NT2/D1 (cell line): ENCODE measurements around the gene ZNF580.

Experiments
- DNase-seq: peaks from one replicate; pipeline ENCODE4 v3.0.0-alpha.2; 2011; ENCODE audit warnings: low read depth, low spot score
- H3K27me3 ChIP-seq: 2 replicates; pipeline ENCODE4 v1.6.0; 2011; ENCODE audit warnings: mild to moderate bottlenecking; ENCODE audit not compliant: insufficient read length, insufficient read depth
- H3K36me3 ChIP-seq: 2 replicates; pipeline ENCODE4 v1.6.1; 2011; ENCODE audit warnings: mild to moderate bottlenecking, low read length, mixed read lengths; ENCODE audit not compliant: insufficient read depth, insufficient read length
- H3K4me1 ChIP-seq: 2 replicates; pipeline ENCODE4 v1.5.1; 2011; ENCODE audit not compliant: insufficient read depth, insufficient read length
- H3K4me3 ChIP-seq: 2 replicates; pipeline ENCODE4 v1.5.1; 2011; ENCODE audit warnings: low read depth; ENCODE audit not compliant: insufficient read length
- H3K9ac ChIP-seq: 2 replicates; pipeline ENCODE4 v1.6.0; 2011; ENCODE audit warnings: low read depth; ENCODE audit not compliant: insufficient read length
- H3K9me3 ChIP-seq: 2 replicates; pipeline ENCODE4 v1.5.1; 2011; ENCODE audit warnings: mild to moderate bottlenecking, low read length; ENCODE audit not compliant: insufficient read depth
- SUZ12 ChIP-seq: IDR thresholded peaks from 2 replicates; pipeline ENCODE4 v1.6.1; 2011; ENCODE audit not compliant: insufficient read length, insufficient read depth; ENCODE audit errors: extremely low read depth
- YY1 ChIP-seq: IDR thresholded peaks from 2 replicates; pipeline ENCODE4 v1.6.1; 2011; ENCODE audit not compliant: insufficient read length, insufficient read depth
- ZNF274 ChIP-seq: IDR thresholded peaks from 2 replicates; pipeline ENCODE4 v1.6.1; 2011; ENCODE audit warnings: mild to moderate bottlenecking, low read depth, low read length

ZNF580 gene

DNA sequence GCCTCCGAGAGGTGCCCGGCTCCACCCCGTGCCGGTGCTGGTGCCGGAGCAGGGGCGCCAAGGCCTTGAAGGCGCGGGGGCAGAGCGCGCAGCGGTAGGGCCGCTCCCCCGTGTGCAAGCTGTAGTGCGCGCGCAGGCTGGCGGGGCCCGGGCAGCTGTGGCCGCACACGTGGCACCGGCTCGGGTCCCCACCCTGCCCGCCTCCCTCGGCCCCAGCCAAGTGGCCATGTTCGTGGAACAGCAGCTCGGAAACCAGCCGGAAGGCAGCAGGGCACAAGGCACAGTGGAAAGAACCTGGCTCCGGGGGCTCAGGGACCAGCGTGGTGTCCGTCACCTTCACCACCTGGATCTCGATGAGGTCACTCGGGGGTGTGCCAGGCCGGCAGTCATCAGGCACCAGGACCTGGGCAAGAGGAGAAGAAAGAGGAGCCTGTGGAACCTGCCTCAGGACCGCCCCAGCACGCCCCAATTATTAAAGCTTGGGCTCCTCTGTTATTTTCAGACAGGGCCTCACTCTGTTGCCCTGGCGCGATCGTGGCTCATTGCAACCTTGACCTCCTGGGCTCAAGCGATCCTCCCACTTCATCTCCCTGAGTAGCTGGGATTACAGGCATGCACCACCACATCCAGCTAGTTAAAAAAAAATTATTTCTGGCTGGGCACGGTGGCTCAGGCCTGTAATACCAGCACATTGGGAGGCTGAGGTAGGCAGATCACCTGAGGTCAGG, 18.4 kb upstream of the ZNF580 start:
- no peaks in the 10 kb centered on the region for H3K9me3 ChIP-seq
- H3K9ac ChIP-seq, result no peak overlapping the region
- TF ChIP-seq SUZ12 (no peak), ZNF274 (no peak), YY1 (no peak)
- no peak for DNase-seq
- no peak overlapping the region for H3K4me3 ChIP-seq
- peaks cover 20% of the 10 kb centered on the region for H3K36me3 ChIP-seq
- H3K27me3 ChIP-seq, result no peaks in the 10 kb centered on the region
- H3K4me1 ChIP-seq, result no peaks in the 10 kb centered on the region

DNA sequence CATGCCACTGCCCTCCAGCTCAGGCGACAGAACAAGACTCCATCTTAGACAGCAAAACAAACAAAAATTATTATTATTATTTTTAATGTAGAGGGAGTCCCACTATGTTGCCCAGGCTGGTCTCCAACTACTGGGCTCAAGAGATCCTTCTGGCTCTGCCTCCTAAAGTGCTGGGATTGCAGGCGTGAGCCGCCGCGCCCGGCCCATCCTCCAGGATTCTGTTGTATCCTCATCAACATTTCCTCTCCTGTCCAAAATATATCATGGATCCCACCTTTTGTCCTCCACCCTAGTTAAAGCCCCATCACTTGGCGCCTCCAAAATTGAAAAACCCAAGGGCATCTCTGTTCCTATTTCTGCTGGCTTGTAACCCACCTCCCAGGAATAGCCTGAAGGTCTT, 17.7 kb upstream of the ZNF580 start:
- H3K9me3 ChIP-seq, result no peaks in the 10 kb centered on the region
- no peak overlapping the region for H3K9ac ChIP-seq
- no peaks in the 10 kb centered on the region for H3K27me3 ChIP-seq
- no peak for DNase-seq
- TF ChIP-seq ZNF274 (no peak), SUZ12 (no peak), YY1 (no peak)
- H3K4me1 ChIP-seq, result no peaks in the 10 kb centered on the region
- peaks cover 18% of the 10 kb centered on the region for H3K36me3 ChIP-seq
- H3K4me3 ChIP-seq, result no peak overlapping the region

- peak overlapping the region; percentile 6 for H3K4me3 ChIP-seq
- DNase-seq, result no peak
Observed at GRCh38 chr19:55623561-55623960, 17.2 kb upstream of the ZNF580 start.

DNA sequence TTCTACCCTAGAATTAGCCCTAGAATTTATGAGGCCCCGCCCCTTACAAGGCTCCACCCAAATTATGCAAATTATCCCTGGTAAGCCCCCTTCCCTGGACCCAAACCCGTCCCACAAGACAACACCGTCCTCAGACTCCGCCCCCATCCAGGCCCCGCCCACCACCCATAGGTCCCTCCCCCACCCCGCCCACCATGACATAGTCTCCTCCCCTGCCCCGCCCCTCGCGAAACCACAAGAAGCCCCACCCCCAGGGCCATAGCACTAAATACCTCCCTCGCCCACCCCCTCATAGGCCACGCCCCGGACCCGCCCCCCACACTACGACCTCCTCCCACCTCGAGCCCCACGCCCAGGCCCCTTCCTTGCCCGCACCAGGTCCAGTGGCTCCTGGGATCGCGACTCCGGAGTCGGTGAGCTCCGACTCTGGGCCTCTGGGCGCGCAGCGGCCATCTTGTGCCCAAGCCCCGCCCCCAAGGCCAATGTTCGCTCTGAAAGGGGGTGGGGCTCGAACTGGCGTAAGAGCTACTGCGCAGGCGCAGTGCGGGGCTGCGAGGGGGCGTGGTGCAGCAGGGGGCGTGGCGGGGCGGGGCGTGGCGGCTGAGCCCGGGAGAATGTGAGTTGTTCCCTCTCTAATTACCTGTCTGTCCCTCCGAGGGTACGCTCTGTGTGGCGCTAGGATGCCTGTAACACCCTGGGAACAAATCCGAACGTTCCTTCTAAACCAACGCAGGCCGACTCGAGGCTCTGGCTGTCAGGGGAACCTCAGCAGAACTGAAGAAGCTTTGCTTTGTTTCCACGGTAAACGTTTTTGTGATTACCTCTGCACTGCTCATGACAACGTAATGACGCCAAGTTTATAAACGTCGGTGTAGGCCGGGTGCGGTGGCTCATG, 16.4 kb upstream of the ZNF580 start, which contains the start of gene ZNF784:
Gene ZNF784, minus strand, starts transcription at position 458 of the 895 bp plus-strand sequence. Its CDS starts 5 bp downstream, at position 453.
- TF ChIP-seq SUZ12 (no peak), ZNF274 (no peak), YY1 (peak; percentile 68)
- DNase-seq, result peak; percentile 35
- Histone ChIP-seq H3K4me3 (peak within 1 kb of the TSS; percentile 37), H3K36me3 (peaks cover 18% of the 10 kb centered on the region), H3K9ac (peak within 1 kb of the TSS; percentile 61), H3K4me1 (no peaks in the 10 kb centered on the region), H3K27me3 (no peaks in the 10 kb centered on the region), H3K9me3 (no peaks in the 10 kb centered on the region)

More at GRCh38 chr19:55623561-55623960, 17.2 kb upstream of the ZNF580 start:
- peaks cover 18% of the 10 kb centered on the region for H3K36me3 ChIP-seq
- TF ChIP-seq YY1 (no peak), ZNF274 (no peak), SUZ12 (no peak)
- H3K27me3 ChIP-seq, result no peaks in the 10 kb centered on the region
- no peaks in the 10 kb centered on the region for H3K4me1 ChIP-seq
- no peaks in the 10 kb centered on the region for H3K9me3 ChIP-seq
- no peak overlapping the region for H3K9ac ChIP-seq

DNA sequence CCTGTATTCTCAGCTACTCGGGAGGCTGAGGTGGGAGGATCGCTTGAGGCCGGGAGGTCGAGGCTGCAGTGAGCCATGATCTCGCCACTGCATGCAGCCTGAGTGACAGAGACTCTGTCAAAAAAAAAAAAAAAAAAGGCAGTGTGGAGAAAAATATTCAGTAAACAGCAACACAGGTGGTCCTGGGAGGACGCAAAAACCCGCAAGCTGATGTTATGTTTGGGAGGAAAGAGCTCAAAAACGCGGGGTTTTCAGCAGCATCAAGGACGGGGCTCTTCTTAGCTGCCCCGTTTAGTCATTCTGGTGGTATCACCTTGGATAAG, 15.8 kb upstream of the ZNF580 start:
- Histone ChIP-seq H3K9ac (peak overlapping the region; percentile 61), H3K9me3 (no peaks in the 10 kb centered on the region), H3K36me3 (peaks cover 14% of the 10 kb centered on the region), H3K27me3 (no peaks in the 10 kb centered on the region), H3K4me3 (peak overlapping the region; percentile 31), H3K4me1 (no peaks in the 10 kb centered on the region)
- DNase-seq, result no peak
- TF ChIP-seq ZNF274 (no peak), YY1 (no peak), SUZ12 (no peak)

- peaks cover 3% of the 10 kb centered on the region for H3K36me3 ChIP-seq
- no peaks in the 10 kb centered on the region for H3K9me3 ChIP-seq
- H3K4me1 ChIP-seq, result no peaks in the 10 kb centered on the region
- no peak overlapping the region for H3K4me3 ChIP-seq
- H3K9ac ChIP-seq, result no peak overlapping the region
- TF ChIP-seq YY1 (no peak), ZNF274 (no peak), SUZ12 (no peak)
- no peak for DNase-seq
- H3K27me3 ChIP-seq, result no peaks in the 10 kb centered on the region
Observed at GRCh38 chr19:55626350-55626749, 14.5 kb upstream of the ZNF580 start.

DNA sequence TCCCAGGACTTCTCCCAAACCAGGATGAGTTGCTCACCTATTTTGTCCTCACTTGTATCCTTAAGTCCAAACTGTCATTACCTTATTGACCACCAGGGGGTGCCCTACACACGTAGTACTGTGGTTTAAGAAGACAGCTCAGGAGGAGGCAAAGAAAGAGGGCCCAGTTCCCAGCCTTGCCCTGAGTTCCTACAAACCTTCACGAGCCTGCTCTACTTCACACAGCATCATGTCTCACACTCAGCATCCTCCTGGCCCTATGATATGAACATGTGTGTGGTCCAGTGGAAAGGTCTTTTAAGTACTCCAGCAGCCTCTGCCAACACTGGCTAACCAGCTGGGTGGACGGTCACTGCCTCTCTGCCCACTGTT, 8.4 kb upstream of the ZNF580 start:
- no peak overlapping the region for H3K4me3 ChIP-seq
- H3K4me1 ChIP-seq, result peaks cover 7% of the 10 kb centered on the region
- H3K9me3 ChIP-seq, result no peaks in the 10 kb centered on the region
- peak; percentile 90 for DNase-seq
- H3K36me3 ChIP-seq, result peaks cover 10% of the 10 kb centered on the region
- no peak for TF ChIP-seq YY1
- no peak for TF ChIP-seq ZNF274
- no peak for TF ChIP-seq SUZ12
- H3K9ac ChIP-seq, result no peak overlapping the region
- no peaks in the 10 kb centered on the region for H3K27me3 ChIP-seq
